Fibroblast of upper back skin (primary cell): Measurements from ENCODE around the gene IL6R.
"Not testable (repeated sequence)": the region's sequence is repeated elsewhere in the genome, so short reads cannot be mapped to it uniquely, and the experiment has no call there.

Source experiments
- DNase-seq: peaks from one replicate; pipeline ENCODE4 v3.0.0-alpha.2; 2013

The IL6R gene

DNA sequence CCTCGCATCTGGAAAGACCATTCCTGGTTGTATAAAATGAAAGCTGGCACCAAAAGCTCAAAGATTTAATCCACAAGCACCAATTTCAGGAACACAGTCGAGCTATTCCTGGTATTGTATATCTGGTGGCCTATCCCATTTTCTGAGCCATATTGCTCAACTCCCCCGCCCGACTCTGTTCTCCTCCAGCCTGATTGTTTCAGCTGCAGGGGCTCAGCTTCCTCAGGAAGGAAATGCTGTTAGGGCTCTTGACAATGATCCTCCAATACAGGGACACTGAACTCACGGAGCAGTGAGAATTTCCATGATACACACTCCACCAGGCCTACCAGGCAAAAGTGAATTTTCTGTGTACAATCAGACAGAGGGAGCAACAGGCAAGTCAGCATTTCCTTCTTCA is 80.0 kb downstream of the IL6R start:
- DNase-seq: no peak

DNA sequence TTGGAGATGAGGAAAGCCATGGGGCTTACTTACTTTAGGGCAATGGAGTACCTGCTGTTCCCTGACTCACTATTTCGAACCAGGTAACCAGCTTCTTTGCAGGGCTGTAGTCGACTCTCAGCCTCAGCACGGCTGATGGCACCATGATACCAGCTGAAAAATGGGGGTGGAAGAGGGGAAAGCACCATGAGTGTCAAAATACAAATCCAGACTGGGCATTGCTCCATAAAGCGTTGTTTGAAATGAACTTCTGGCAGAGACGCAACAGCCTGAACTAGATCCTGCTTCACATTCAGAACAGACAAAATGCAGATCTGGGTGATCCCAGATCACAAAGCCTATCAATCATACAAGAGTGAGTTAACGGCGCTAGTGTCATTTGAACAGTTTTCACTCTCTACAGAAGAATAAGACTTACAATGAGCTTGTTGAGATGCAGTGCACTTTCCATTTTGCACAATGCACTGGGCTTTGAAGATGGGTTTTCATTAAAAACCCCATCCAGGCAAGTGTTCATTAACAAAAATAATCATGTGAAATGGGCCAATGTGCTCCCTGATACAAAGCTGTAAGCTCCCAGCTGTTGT is 80.9 kb downstream of the IL6R start:
- no peak for DNase-seq

DNA sequence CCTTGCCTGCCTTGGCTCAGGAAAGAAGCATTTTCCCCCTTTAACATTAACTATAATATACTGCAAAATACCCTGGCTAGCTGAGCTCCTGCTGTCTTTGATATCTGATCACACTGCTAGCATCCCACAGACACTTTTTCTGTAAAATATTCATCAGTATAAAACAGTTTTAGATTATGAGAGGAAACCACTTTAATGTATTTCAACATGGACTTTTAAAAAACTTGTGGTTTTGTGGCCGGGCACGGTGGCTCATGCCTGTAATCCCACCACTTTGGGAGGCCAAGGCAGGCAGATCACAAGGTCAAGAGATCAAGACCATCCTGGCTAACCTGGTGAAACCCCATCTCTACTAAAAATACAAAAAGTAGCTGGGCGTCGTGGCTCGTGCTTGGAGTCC is 81.6 kb downstream of the IL6R start:
- DNase-seq: not testable (repeated sequence)

DNA sequence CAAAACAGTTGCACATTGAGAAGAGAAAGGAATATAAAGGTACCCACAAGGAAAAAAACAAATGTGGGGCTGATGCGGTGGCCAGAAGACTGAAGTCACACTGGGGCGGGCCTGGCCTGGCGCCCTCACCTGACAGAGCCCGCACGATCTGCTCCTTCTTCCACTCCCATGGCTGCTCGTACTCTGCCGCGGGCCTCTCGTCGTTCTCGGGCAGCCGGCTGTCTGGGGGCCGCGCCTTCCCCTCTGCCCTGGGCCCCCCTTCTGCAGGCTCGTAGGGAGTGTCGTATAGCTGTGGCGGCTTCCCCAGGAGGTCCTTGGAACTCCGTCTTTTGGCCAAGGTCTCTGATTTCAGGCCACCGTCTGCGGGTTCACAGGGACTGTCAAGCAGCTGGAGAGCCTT is 83.8 kb downstream of the IL6R start:
- DNase-seq: no peak

DNA sequence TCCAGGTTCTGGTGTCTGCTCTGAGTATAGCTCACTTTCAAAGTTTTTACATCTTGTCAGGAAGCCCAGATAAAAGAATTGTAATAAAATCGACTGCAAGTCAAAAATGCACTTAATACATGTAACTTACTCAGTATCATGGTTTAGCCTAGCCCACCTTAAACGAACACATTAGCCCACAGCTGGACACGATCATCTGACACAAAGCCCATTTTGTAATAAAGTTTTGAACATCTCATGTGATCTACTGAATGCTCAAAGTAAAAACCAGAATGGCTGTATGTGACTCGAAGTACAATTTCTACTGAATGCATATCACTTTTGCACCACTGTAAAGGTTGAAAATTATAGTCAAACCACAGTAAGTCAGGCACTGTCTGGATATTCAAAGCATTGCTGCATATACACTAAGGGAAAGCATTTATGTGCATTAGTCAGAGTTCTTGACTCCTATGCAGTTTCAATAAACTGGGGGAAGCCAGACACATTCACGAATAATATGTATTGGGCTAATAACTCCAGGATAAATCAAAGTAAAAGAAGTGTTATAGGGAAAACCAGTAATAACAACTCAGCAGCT is 84.6 kb downstream of the IL6R start:
- DNase-seq: no peak

DNA sequence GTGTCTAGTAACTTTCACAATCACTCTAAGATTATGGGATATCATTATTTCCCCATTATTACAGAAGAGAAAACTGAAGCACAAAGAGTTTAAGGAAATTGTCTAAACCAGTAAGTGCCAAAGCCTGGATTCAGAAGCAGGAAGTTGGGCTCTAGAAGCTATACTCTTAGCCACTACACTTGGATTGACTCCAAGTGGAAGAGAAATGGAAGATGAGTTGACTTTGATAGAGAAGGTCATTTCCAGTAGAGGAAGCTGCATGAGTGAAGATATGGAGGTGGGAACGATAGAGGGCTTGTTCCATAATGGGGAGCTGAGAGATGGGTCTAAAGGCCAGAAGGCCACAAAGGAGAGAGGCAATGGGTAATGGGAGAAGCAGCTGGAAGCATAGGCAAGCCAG is 85.2 kb downstream of the IL6R start:
- no peak for DNase-seq

DNA sequence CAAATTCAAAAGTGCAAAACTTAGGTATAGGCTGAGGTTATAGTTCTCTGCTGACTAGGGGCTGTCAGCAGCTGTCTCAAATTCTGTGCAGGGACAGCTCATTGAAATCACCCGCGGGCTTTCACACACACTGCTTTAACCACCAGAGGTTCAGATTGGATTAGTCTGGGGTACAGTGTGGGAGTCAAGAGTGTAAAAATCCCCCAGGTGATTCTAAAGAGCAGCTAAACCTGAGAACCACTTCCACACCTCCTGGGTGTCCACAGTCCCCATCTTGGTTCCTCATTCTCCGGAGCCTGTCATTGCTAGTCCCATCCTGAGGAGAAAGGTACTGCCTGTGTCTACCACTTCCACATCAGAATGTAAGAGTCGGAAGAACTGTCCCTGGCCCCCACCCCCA is 87.0 kb downstream of the IL6R start:
- DNase-seq: no peak

DNA sequence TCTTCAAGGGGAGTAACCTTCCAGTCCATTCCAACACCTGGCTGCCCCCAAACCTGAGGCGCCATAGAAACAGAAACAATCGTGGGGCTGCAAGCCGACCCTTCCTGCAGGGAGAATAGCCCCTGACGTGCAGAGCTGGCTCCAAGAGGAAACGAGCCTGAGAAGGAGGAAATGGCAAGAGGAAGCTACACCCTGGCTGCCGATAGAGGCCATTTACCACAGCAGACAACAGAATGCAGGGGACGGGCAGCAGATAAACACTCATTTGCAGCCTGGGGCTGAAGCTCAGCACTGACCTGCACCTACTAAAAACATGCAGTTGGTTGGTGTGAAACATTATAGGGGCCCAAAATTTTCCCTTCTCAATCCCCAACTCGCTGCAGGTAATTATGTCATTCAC is 88.1 kb downstream of the IL6R start:
- DNase-seq: no peak

DNA sequence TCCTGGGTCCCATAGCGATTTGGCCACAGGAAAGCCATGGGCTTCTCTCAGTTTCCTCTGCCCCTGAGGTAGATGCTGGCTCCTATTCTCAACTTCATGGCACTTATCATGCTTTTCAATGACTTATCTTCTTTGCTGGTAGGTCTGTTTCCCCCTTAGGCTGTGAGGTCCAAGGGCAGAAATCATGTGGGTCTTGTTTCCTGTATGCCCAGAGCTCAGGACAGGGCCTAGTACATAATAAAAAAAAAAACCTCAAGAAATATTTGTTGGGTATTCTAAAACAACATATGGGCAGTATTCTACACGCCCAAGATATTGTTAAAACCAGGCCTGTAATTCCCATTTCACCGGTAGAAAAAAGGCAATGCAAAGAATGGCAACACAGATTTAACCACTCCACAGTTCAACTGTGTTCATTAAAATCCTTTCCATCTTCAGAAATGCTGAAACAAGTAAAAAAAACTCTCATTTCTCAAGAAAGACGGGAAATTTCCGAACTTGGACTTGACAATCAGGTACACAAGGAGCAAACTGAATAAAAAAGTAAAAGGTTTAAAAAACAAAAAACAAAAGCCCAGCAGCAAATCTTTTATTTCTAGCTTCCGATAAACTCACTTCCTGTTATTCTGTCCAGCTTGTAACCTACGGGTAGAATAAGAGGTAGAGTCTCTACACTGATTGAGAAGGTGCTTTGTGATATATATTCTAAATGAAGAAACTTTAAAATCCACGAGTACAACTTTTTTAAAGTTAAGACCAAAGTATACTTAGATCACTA is 90.5 kb downstream of the IL6R start:
- no peak for DNase-seq

DNA sequence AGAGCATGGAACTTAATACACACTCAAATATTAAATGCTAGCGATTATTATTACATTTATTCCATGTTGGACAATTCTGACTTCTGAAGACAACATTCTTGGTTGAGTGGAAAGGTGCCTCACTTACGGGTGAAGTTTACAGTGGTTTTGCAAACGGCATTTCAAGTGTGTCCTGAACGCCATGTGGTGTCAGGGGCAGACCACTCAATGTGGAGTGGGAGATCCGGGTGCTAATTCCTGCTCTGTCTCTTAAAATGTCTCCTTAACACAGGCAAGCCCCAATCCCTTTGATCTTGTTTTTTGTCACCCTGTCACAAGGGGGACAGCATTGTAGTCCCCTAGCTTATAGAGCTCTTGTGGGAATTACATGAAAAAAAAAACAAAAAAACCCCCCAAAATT is 91.2 kb downstream of the IL6R start:
- no peak for DNase-seq

DNA sequence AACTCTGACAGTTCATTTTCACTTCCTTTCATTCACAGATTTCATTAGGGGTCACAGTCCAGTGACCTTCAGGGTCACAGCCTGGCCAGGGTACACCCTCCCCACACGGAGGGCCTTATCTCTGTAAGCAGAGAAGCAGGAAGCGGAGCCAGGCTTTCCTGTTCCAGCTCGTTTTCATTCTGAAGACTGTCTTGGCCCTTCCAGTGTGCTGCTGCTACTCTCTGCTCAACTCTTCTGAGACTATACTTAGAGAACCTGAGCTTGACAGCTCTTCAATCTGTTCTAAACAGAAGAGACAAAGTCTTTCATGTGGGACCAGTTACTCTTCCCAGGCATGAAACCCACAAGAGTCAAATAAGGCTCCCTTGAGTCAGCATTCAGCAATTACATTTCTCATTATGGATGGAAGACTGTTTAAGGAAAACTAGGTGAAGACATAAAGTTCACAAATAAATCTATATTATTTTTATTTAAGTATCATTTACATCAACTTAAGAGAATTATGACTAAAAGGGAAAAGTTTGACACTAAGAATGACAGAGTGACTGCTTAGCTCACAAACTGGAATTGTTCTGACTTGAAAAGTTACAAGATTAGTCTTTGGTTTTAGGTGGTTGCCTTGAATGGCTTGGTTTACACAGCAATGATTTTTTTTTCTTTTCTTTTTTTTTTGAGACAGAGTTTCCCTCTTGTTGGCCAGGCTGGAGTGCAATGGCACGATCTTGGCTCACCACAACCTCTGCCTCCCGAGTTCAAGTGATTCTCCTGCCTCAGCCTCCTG is 92.1 kb downstream of the IL6R start:
- DNase-seq: no peak

DNA sequence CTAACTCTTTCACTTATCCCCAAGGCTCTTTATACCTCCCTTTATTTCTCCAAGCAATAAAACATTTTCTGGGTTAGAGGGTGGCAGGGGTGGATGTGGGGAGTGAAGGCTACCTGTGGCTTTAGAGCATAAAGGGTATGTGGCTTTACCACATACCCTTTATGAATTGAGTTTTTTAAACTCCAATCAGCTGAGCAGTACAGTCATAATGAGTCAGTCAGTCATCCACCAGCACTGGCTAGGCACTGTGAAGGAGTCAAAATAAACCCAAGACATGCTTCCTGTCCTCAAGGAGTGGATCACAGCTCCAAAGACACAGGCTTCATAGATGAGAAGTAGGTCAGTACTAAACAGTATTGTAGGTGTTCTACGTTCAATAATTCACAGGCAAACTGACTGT is 94.3 kb downstream of the IL6R start:
- DNase-seq: no peak

DNA sequence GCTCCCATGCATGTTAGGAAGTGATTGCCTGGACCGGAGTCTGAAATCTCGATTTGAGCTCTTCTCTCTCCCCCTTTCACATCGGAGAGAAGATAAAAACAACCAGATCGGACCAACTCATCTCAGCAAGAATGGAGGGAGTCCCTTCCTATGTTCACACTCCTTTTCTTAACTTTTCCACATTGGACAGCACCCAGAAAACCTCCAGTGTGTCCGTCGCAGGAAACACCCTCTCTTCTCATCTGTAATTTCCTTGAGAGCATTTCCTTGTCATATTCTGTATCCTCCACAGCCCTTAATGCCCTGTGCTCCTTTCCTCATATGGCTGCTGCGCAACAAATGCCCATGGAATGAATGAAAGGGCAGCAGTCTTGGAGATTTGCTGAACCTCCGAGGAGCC is 95.4 kb downstream of the IL6R start:
- no peak for DNase-seq

DNA sequence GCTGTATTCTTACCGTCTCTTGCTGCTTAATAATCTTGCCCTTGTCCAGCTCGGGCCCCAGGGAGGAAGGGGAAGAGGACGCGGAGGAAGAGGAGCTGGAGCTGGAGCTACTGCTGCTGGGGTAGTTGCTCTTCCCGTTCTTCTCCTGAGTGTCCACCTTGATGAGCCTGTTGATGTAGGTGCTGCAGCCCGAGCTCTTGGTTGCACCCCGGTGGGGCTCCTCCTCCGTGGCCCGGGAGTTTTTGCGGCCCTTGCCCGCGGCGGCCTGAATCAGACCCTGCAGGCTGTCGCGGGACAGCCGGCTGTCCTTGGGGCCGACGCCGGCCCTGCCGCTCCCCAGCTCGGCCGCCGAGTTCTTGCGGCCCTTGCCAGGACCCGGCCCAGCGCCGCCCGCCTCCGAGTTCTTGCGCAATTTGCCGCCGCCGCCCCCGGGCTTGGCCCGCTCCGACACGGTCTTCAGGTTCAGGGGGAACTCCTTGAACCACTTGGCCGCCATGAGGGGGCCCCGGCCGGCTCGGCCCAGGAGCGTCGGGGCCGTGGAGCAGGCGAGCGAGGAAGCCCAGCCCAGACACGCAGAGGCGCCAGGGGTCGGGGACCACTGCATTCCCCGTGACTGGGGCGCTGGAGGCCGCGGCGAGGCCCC is 96.4 kb downstream of the IL6R start:
- DNase-seq: no peak

DNA sequence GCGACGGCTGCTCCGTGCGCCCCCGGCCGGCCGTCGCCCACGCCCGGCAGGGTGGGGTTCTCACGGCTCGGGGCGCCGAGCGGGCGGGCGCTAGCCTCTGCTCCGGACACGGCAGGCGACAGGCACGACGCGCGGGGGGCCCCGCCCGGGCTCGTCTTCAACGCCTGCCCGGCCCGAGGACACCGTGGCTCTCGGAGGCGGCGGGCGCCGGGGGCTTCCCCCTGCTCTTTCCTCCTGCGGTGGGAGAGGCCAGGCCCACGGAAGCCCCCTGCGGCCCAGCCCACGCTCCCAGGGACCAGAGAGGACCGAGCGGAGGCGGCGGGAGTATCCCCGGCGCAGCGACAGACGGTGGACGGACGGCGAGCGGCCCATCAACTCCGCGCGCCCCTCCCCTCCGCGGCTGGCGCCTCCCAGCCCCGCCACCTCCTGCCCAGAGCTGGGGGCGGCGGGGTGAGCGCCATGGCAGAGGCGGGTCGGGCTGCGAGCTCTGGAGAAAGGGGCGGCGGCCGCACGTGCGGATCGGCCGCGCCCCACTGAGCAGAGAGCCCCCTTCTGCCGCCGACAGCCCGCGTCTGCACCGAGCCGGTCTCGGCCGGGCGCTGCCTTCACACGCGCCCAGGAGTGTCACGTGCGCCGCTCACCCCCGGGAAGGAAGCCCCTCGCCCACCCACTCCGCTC is 97.1 kb downstream of the IL6R start, which contains the start of the genes SHE and TDRD10:
SHE (minus strand) TSS at position 347 of the 678 bp plus-strand sequence. CDS start 386 bp downstream, outside the sequence.
TDRD10 (plus strand) TSS at position 154 of the 678 bp plus-strand sequence. CDS start 4,685 bp downstream, outside the sequence.
- no peak for DNase-seq

DNA sequence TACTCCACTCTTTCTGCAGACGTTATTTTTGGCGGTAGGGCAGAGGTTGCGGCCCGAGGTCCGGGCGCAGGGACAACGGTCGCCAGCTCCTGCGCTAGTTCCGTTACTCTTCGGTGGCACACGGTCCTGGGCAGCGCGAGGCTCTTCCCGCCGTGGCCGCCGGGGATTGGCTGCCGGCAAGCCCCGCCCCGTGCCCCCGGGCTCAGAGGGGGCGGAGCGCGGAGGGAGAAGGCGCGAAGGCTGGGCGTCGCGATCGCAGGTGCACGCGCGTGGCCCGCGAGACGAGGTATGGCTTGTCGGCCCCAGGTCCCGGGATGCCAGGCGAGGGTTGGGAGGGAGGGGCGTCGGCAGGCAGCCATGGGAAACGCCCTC is 97.6 kb downstream of the IL6R start:
- no peak for DNase-seq

DNA sequence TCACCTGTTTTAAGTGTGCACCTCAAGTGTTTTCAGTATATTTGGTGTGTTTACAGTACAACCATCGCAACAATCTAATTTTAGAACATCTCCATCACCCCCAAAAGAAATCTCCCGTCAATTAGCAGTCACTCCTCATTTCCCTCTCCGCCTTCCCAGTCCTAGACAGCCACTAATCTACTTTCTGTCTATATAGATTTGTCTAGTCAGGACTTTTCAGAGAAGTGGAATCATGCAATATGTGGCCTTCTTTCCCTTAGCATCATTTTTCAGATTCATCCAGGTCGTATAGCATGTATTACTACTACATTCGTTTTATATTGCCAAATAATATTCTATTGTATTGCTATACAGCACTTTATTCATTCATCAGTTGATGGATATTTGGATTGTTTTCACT is 98.8 kb downstream of the IL6R start:
- no peak for DNase-seq

DNA sequence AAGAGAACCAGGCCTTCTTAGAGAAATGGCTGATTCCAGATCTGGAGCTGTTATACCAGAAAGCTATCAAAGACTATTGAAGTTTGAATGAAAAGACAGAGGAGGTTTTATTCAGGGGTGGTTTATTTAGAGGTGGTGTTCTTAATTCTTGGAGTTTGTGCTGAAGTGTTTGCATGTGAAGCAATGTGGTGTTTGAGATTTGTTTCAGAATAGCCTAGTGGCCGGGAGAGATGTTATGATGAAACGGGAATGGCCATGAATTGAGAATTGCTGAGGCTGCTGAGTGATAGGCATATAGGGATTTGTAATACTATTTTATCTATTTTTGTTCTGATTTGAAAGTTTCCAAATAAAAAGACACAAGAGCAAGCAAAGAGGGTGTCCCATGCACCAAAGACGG is 107.6 kb downstream of the IL6R start:
- DNase-seq: no peak

DNA sequence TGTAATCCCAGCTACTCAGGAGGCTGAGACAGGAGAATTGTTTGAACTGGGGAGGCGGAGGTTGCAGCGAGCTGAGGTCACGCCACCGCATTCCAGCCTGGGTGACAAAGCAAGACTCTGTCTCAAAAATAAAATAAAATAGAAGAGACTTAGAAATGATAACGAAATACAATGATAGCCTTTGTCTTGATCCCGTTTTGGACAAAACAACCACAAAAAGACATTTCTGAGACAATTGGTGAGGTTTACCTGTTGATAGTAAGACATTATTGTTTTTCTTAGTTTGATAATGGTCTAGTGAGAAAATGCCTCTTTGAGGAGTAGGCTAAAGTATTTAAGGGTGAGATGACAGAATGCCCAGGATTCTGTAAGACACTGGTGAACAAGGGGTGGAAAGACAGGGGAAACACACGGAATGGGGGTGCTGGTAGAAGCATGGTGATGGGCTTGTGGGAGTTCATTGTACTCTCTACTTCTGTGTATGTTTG is 109.0 kb downstream of the IL6R start:
- no peak for DNase-seq

DNA sequence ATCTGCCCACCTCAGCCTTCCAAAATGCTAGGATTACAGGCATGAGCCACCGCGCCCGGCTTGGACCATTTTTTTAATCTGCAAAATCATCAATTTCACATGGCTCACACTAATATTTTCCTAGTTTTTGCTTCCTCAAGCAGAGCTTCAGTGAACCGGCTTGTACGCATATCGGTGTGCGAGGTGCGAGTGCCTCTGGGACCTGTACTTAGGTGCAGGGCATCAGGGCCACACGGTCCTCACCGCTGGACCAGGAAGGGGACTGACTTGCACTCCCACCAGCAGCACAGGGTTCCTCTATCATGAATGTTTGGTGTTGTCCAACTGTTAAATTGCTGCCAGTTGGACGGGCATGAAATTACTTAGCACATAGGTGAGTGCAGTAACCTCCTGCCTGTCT is 112.5 kb downstream of the IL6R start:
- no peak for DNase-seq
